LNCaP clone FGC (cell line): ENCODE results near the gene KDM3B.
"Not testable (repeated sequence)": the region's sequence is repeated elsewhere in the genome, so short reads cannot be mapped to it uniquely, and the experiment has no call there.

Source experiments
- DNase-seq: peaks from one replicate; pipeline ENCODE4 v3.0.0-alpha.2; 2011; ENCODE audit warnings: low read depth
- H3K4me3 ChIP-seq: 2 replicates; pipeline ENCODE4 v1.5.1; 2011; ENCODE audit warnings: mild to moderate bottlenecking, low read depth, low read length, control low read depth
- CTCF ChIP-seq: IDR thresholded peaks from 2 replicates; pipeline ENCODE4 v1.5.1; 2012; ENCODE audit warnings: mild to moderate bottlenecking; ENCODE audit not compliant: control insufficient read depth, insufficient read depth; ENCODE audit errors: extremely low read depth

Gene KDM3B

GRCh38 chr5:138471052-138471361, 118.5 kb downstream of the KDM3B start:
- no peak for DNase-seq
- no peak overlapping the region for H3K4me3 ChIP-seq
- no peak for TF ChIP-seq CTCF

- H3K4me3 ChIP-seq, result no peak overlapping the region
- no peak for TF ChIP-seq CTCF
- DNase-seq, result no peak
Observed at GRCh38 chr5:138472353-138472752, 119.9 kb downstream of the KDM3B start.

GRCh38 chr5:138473151-138473550, 120.7 kb downstream of the KDM3B start:
- not testable (repeated sequence) for DNase-seq

GRCh38 chr5:138476918-138477317, 124.4 kb downstream of the KDM3B start:
- no peak for DNase-seq
- TF ChIP-seq CTCF, result no peak
- H3K4me3 ChIP-seq, result no peak overlapping the region

More at GRCh38 chr5:138473151-138473550, 120.7 kb downstream of the KDM3B start:
- H3K4me3 ChIP-seq, result not testable (repeated sequence)

- no peak for TF ChIP-seq CTCF
- H3K4me3 ChIP-seq, result no peak overlapping the region
- no peak for DNase-seq
Observed at GRCh38 chr5:138482638-138483037, 130.2 kb downstream of the KDM3B start.
